GM13977 (cell line): ENCODE results near the gene STAB2.

Source experiments
- DNase-seq: peaks from one replicate; pipeline ENCODE4 v3.0.0; 2012; ENCODE audit warnings: low spot score
- CTCF ChIP-seq: IDR thresholded peaks from 2 replicates; pipeline ENCODE4 v1.5.1; 2012; ENCODE audit warnings: mild to moderate bottlenecking, control low read depth; ENCODE audit not compliant: insufficient read depth; ENCODE audit errors: extremely low read depth, missing control alignments
- in situ Hi-C: fragments of 300-500 bp; cut with MboI; formaldehyde crosslinking; loops from one replicate; pipeline ENCODE4 v1.12.0; 2022; ENCODE audit warnings: low sequenced_read_pairs, low pct_unique_long_range_greater_than_20kb, mixed read lengths, inconsistent platforms; ENCODE audit not compliant: unreplicated experiment

The STAB2 gene

GRCh38 chr12:103772367-103773108 is 185.5 kb downstream of the STAB2 start:
- in situ Hi-C loops = no loop called here
- DNase-seq = no peak
- TF ChIP-seq CTCF = no peak

- no peak for DNase-seq
- in situ Hi-C loops = no loop called here
These were observed 186.2 kb downstream of the STAB2 start for GRCh38 chr12:103773109-103773910.

GRCh38 chr12:103774977-103775560 is 188.0 kb downstream of the STAB2 start:
- in situ Hi-C loops = no loop called here
- no peak for TF ChIP-seq CTCF
- DNase-seq = no peak

More at GRCh38 chr12:103773109-103773910, 186.2 kb downstream of the STAB2 start:
- no peak for TF ChIP-seq CTCF

GRCh38 chr12:103778781-103779180 is 191.7 kb downstream of the STAB2 start:
- DNase-seq = no peak
- in situ Hi-C loops = no loop called here
- TF ChIP-seq CTCF = no peak

- in situ Hi-C loops = no loop called here
- no peak for DNase-seq
- no peak for TF ChIP-seq CTCF
These were observed 192.5 kb downstream of the STAB2 start for GRCh38 chr12:103779410-103780092.

- in situ Hi-C loops = no loop called here
These were observed 193.0 kb downstream of the STAB2 start for GRCh38 chr12:103780093-103780440.

More at GRCh38 chr12:103780093-103780440, 193.0 kb downstream of the STAB2 start:
- no peak for DNase-seq
- no peak for TF ChIP-seq CTCF
